ENCODE data around the gene KCTD18.

- TF ChIP-seq POLR2AphosphoS5 (IDR thresholded peaks at IDR 0.05; ENCODE audit: low read depth, low read length) (no peak), NRF1 (IDR thresholded peaks at IDR 0.05; ENCODE audit: low read depth, low read length) (no peak), FOXJ3 (CRISPR knock-in tag; IDR thresholded peaks at IDR 0.05) (no peak), MEF2A (IDR thresholded peaks at IDR 0.05; ENCODE audit: borderline replicate concordance, low read depth) (no peak), TAF1 (IDR thresholded peaks at IDR 0.05; ENCODE audit: borderline replicate concordance, low read depth, low read length) (no peak), CTCF (IDR thresholded peaks at IDR 0.05) (no peak), EZH2phosphoT487 (IDR thresholded peaks at IDR 0.05; ENCODE audit: borderline replicate concordance, low read depth) (no peak), RAD21 (IDR thresholded peaks at IDR 0.05; ENCODE audit: low read length) (no peak), USF1 (IDR thresholded peaks at IDR 0.05; ENCODE audit: borderline replicate concordance, low read depth) (no peak), MXI1 (IDR thresholded peaks at IDR 0.05; ENCODE audit: low read depth, low read length) (no peak), REST (IDR thresholded peaks at IDR 0.05; ENCODE audit: low read depth, low read length) (no peak), FOSL2 (IDR thresholded peaks at IDR 0.05; ENCODE audit: borderline replicate concordance, low read depth) (no peak)
These were observed 13.3 kb upstream of the KCTD18 start for GRCh38 chr2:200523158-200523557.

All from SK-N-SH (cell line).